ENCODE results near the gene CLEC16A. TPM values are rescaled to one million over a fixed set of nuclear protein-coding genes. Genes with fewer than 3 reads are reported as not detected.

CLEC16A gene
- total and polyA plus RNA-seq, 7 experiments from 2014 or later, result 14.7 to 38.2 (median 31.8) TPM

Other genes starting within 250 kb of the CLEC16A start
- not detected for gene TEKT5, start 249.6 kb upstream of the CLEC16A start, total RNA-seq
- under 1 TPM in 1 of 2 donors, not detected in 1; 0.68 TPM for gene TEKT5, start 249.6 kb upstream of the CLEC16A start, polyA plus RNA-seq
- gene NUBP1, start 200.7 kb upstream of the CLEC16A start, total RNA-seq, result 10 to 100 TPM; 24.0 to 30.0 (median 25.5) TPM
- 10 to 100 TPM; 32.7 to 48.3 TPM for gene NUBP1, start 200.7 kb upstream of the CLEC16A start, polyA plus RNA-seq
- under 1 TPM in 1 of 5 experiments, not detected in 4; 0.10 TPM for gene TVP23A, start 125.8 kb upstream of the CLEC16A start, total RNA-seq
- gene TVP23A, start 125.8 kb upstream of the CLEC16A start, polyA plus RNA-seq, result under 1 TPM; 0.15 to 0.17 TPM
- gene CIITA, start 67.4 kb upstream of the CLEC16A start, total RNA-seq, result 10 to 100 TPM in 2 of 5 experiments, 1 to 10 TPM in 3; 1.0 to 72.1 (median 6.7) TPM
- gene CIITA, start 67.4 kb upstream of the CLEC16A start, polyA plus RNA-seq, result under 1 TPM; 0.12 to 0.27 TPM
- gene DEXI, start 2.1 kb upstream of the CLEC16A start, total RNA-seq, result 10 to 100 TPM; 13.2 to 39.8 (median 30.2) TPM
- 10 to 100 TPM; 51.0 to 83.5 TPM for gene DEXI, start 2.1 kb upstream of the CLEC16A start, polyA plus RNA-seq